GM23248 (cell line): Measurements from ENCODE around the gene PRKAR1A.

Experiments used
- EZH2 ChIP-seq: fragments of 200-600 bp; sonication (generic); IDR thresholded peaks from 2 replicates; pipeline ENCODE4 v1.6.1; 2018; ENCODE audit warnings: antibody characterized with exemption, mild to moderate bottlenecking; ENCODE audit not compliant: insufficient read depth, poor library complexity, severe bottlenecking
- EZH2phosphoT487 ChIP-seq: fragments of 200-600 bp; sonication (generic); IDR thresholded peaks from 2 replicates; pipeline ENCODE4 v1.6.1; 2018; ENCODE audit warnings: antibody characterized with exemption, moderate library complexity, mild to moderate bottlenecking, low read depth; ENCODE audit not compliant: insufficient read depth

GRCh38 chr17:68570526-68570925, 58.3 kb downstream of the PRKAR1A start:
- TF ChIP-seq EZH2phosphoT487 (no peak), EZH2 (no peak)
